HL-60 (cell line): ENCODE measurements around the gene SNRPB2.

Experiments
- CTCF ChIP-seq: IDR thresholded peaks from one replicate; pipeline ENCODE4 v1.5.1; 2011; ENCODE audit warnings: low read length, control low read depth, inconsistent platforms; ENCODE audit not compliant: insufficient read depth
- POLR2AphosphoS5 ChIP-seq: IDR thresholded peaks from 2 replicates; pipeline ENCODE4 v1.6.1; 2012; ENCODE audit warnings: low read depth

- TF ChIP-seq POLR2AphosphoS5 (no peak), CTCF (no peak)
Observed at GRCh38 chr20:16693278-16693677, 36.5 kb upstream of the SNRPB2 start.
